Caco-2 (cell line): ENCODE results near the gene SPECC1. TPM values are rescaled to one million over a fixed set of nuclear protein-coding genes. Genes with fewer than 3 reads are reported as not detected.

Experiments used
- BruUV-seq: library from RNA; stranded (reverse); fragments of 400-500 nt; replicated peaks from 2 replicates; lab custom pipeline; 2021; lab: Mats Ljungman, UMichigan
- CTCF ChIA-PET: fragments of 300-600 bp; sonication (Branson Sonifier 250); formaldehyde crosslinking; loops from one replicate; lab custom pipeline; 2022; ENCODE audit warnings: antibody characterized with exemption; lab: Charles Lee
- POLR2A ChIA-PET: fragments of 300-600 bp; sonication (Branson Sonifier 250); formaldehyde crosslinking; loops from one replicate; lab custom pipeline; 2022; ENCODE audit warnings: antibody characterized with exemption; lab: Charles Lee
- DNase-seq, 2 experiments: peaks; one replicate each; pipeline versions ENCODE4 v3.0.0 to v3.0.0-alpha.2; 2020 to 2022
- H3K27me3 ChIP-seq: replicated peaks from 2 replicates; pipeline ENCODE4 v1.6.0; 2011; ENCODE audit warnings: low read length; ENCODE audit not compliant: control insufficient read depth, insufficient read depth
- H3K36me3 ChIP-seq: 2 replicates; pipeline ENCODE4 v1.5.1; 2011; ENCODE audit warnings: low read length; ENCODE audit not compliant: control insufficient read depth, insufficient read depth
- H3K4me1 ChIP-seq: fragments of 250-450 bp; sonication (Bioruptor Pico); 2 replicates; pipeline ENCODE4 v1.5.1; 2020; ENCODE audit warnings: mild to moderate bottlenecking
- H3K4me3 ChIP-seq: 2 replicates; pipeline ENCODE4 v1.5.1; 2011; ENCODE audit warnings: low read depth, mild to moderate bottlenecking, control low read depth, low read length
- H3K9me3 ChIP-seq: fragments of 250-450 bp; sonication (Bioruptor Pico); 2 replicates; pipeline ENCODE4 v1.5.1; 2020; ENCODE audit warnings: mild to moderate bottlenecking, moderate library complexity
- H3K27ac Mint-ChIP-seq: one replicate; pipeline ENCODE4 v1.8.0; 2022; ENCODE audit warnings: mixed read lengths; ENCODE audit not compliant: unreplicated experiment
- H3K27me3 Mint-ChIP-seq: one replicate; pipeline ENCODE4 v1.8.0; 2022; ENCODE audit warnings: mixed read lengths; ENCODE audit not compliant: insufficient read depth, unreplicated experiment
- H3K36me3 Mint-ChIP-seq: one replicate; pipeline ENCODE4 v1.8.0; 2022; ENCODE audit warnings: mild to moderate bottlenecking, mixed read lengths; ENCODE audit not compliant: insufficient read depth, unreplicated experiment
- H3K4me1 Mint-ChIP-seq: one replicate; pipeline ENCODE4 v1.8.0; 2022; ENCODE audit warnings: low read depth, mixed read lengths; ENCODE audit not compliant: unreplicated experiment
- H3K4me3 Mint-ChIP-seq: one replicate; pipeline ENCODE4 v1.8.0; 2022; ENCODE audit warnings: mild to moderate bottlenecking, moderate library complexity, mixed read lengths; ENCODE audit not compliant: unreplicated experiment
- H3K9me3 Mint-ChIP-seq: one replicate; pipeline ENCODE4 v1.8.0; 2022; ENCODE audit warnings: mixed read lengths; ENCODE audit not compliant: unreplicated experiment
- intact Hi-C: fragments of 100-400 bp; cut with micrococcal nuclease; formaldehyde crosslinking; loops from one replicate; pipeline ENCODE4 v1.10.0; 2022; ENCODE audit not compliant: unreplicated experiment
- total RNA-seq: library from RNA; stranded (reverse); gene quantifications from 2 replicates; pipeline ENCODE4 v1.2.3, GENCODE V29; 2022
- TF ChIP-seq, protein P1 (sequence below), 2 experiments: fragments of 200-600 bp in 1 of 2; IDR thresholded peaks; 1 replicate in 1 of 2; 2 replicates in 1 of 2; pipeline versions ENCODE4 v1.5.1 to v1.8.0; 2011 to 2022; ENCODE audit warnings: antibody characterized with exemption in 1 of 2, control low read depth in 1 of 2, inconsistent platforms in 1 of 2, low read depth in 1 of 2, low read length in 1 of 2, mild to moderate bottlenecking in 1 of 2, moderate library complexity in 1 of 2; ENCODE audit not compliant: insufficient read depth in 1 of 2, severe bottlenecking in 1 of 2, unreplicated experiment in 1 of 2

The SPECC1 gene
- total RNA-seq, 1 experiment from 2014 or later = 123 TPM

DNA sequence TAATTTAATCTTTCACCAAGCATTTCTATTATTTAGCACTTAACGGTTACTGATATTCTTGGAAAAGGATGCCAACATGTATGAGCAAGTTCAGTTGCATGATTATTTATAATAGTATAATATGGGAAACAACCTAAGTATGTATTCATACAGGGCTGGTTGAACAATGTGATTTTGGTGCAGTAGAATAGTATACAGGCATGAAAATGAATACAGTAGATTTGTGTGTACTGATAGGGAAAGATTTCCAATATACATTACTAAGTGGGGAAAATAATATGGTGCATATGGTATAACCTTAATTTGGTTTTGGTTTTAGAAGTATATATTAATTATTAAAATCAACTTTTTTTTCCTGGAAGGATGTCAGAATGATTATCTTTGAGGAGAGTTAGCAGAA, 109.1 kb downstream of the SPECC1 start:
- no TSS peak for BruUV-seq
- intact Hi-C loops = no loop called here
- Histone ChIP-seq H3K9me3 (no peaks in the 10 kb centered on the region), H3K4me3 (no peak overlapping the region), H3K36me3 (no peaks in the 10 kb centered on the region), H3K4me1 (no peaks in the 10 kb centered on the region), H3K27me3 (no peaks in the 10 kb centered on the region)
- Mint-ChIP-seq H3K27me3 (peaks cover 5% of the 10 kb centered on the region), H3K27ac (no peak overlapping the region), H3K4me3 (no peak overlapping the region), H3K9me3 (no peaks in the 10 kb centered on the region), H3K4me1 (peaks cover 10% of the 10 kb centered on the region), H3K36me3 (no peaks in the 10 kb centered on the region)
- TF ChIP-seq, protein P1, sequence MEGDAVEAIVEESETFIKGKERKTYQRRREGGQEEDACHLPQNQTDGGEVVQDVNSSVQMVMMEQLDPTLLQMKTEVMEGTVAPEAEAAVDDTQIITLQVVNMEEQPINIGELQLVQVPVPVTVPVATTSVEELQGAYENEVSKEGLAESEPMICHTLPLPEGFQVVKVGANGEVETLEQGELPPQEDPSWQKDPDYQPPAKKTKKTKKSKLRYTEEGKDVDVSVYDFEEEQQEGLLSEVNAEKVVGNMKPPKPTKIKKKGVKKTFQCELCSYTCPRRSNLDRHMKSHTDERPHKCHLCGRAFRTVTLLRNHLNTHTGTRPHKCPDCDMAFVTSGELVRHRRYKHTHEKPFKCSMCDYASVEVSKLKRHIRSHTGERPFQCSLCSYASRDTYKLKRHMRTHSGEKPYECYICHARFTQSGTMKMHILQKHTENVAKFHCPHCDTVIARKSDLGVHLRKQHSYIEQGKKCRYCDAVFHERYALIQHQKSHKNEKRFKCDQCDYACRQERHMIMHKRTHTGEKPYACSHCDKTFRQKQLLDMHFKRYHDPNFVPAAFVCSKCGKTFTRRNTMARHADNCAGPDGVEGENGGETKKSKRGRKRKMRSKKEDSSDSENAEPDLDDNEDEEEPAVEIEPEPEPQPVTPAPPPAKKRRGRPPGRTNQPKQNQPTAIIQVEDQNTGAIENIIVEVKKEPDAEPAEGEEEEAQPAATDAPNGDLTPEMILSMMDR (IDR thresholded peaks at IDR 0.05; ENCODE audit: insufficient read depth in 1 of 2, low read depth in 1 of 2, low read length in 1 of 2, severe bottlenecking in 1 of 2, unreplicated experiment in 1 of 2) = no peak
- CTCF ChIA-PET = no interaction called here
- POLR2A ChIA-PET = no interaction called here
- DNase-seq = no peak

DNA sequence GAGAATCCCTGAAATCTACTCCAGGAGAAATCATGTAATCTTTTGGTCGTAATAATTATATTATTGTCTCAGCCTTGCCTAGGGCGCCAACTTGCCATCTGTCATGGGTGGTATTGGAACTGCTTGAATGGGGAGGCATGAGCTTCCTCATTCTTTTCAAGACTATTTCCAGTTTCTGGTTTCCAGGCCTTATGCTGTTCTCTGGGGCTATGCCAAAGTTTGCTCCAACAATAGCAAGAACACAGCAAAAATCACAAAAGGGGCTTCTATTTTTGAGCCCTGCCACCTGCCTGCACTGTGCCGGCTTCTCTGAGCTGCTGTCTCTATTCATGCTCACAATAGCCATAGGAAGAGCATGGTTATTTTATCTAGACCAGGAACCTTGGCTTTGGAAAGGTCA, 111.7 kb downstream of the SPECC1 start:
- no peak overlapping the region for H3K4me3 Mint-ChIP-seq
- no peaks in the 10 kb centered on the region for H3K9me3 ChIP-seq
- no peaks in the 10 kb centered on the region for H3K27me3 ChIP-seq
- intact Hi-C loops = loop anchor here (1.0 to 2.0 kb wide), 3 partner anchors 34 to 139 kb away; no protein-coding TSS in a partner anchor
- no peak for DNase-seq
- TF ChIP-seq, protein P1 (IDR thresholded peaks at IDR 0.05; ENCODE audit: insufficient read depth in 1 of 2, low read depth in 1 of 2, low read length in 1 of 2, severe bottlenecking in 1 of 2, unreplicated experiment in 1 of 2) = no peak
- no peaks in the 10 kb centered on the region for H3K4me1 ChIP-seq
- H3K4me3 ChIP-seq = no peak overlapping the region
- no peaks in the 10 kb centered on the region for H3K36me3 Mint-ChIP-seq
- POLR2A ChIA-PET = no interaction called here
- CTCF ChIA-PET = interaction anchor here (0.6 kb wide), 1 partner anchor 320 kb away, joined by 3 read pairs; no protein-coding TSS in a partner anchor
- no peak overlapping the region for H3K27ac Mint-ChIP-seq
- H3K36me3 ChIP-seq = no peaks in the 10 kb centered on the region
- peaks cover 10% of the 10 kb centered on the region for H3K4me1 Mint-ChIP-seq
- peaks cover 6% of the 10 kb centered on the region for H3K27me3 Mint-ChIP-seq
- no TSS peak for BruUV-seq
- H3K9me3 Mint-ChIP-seq = no peaks in the 10 kb centered on the region

DNA sequence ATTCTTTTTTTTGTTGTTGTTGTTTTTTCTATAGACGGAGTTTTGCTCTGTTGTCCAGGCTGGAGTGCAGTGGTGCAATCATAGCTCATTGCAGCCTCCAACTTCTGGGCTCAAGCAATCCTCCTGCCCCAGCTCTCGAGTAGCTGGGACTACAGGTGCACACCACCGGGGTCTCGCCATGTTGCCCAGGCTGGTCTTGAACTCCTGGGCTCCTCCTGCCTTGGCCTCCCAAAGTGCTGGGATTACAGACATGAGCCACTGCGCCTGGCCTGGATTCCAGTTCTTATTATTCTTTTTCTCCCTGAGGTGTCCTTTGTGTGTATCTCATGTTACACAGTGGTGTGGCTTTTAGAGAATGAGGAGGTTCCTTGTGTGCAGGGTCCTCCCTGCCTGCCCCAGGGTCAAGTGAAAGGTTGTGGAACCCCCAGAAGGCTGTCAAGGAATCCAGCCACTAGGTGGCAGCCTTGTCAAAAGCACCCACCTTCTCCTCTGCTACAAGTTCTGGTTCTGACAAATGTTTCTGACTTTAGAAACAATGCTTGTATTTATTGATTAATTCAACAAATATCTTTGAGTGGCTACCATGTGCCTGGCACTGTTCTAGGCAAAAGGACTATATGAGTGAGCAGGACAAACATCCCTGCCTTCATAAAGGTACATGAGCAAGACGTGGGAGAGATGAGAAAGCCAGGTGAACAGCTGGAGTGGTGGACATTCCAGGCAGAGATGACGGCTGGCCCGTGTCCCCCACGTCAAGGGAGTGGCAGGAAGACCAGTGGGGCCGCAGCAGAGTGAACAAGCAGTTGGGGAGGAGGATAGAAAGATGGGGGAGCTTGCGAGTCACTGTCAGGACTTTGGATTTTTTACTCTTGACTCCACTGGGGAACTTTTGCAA, 112.4 kb downstream of the SPECC1 start:
- TF ChIP-seq, protein P1 (IDR thresholded peaks at IDR 0.05; ENCODE audit: insufficient read depth in 1 of 2, low read depth in 1 of 2, low read length in 1 of 2, severe bottlenecking in 1 of 2, unreplicated experiment in 1 of 2) = peak; percentile 91 to 97
- H3K27ac Mint-ChIP-seq = peak overlapping the region; percentile 5
- BruUV-seq = no TSS peak
- H3K27me3 ChIP-seq = no peaks in the 10 kb centered on the region
- peaks cover 10% of the 10 kb centered on the region for H3K4me1 Mint-ChIP-seq
- ChIA-PET POLR2A (no interaction called here), CTCF (interaction anchor here (0.7 to 1.4 kb wide), 4 partner anchors 69 to 129 kb away, joined by 3 to 8 read pairs (median 3); no protein-coding TSS in a partner anchor)
- H3K4me3 ChIP-seq = no peak overlapping the region
- H3K9me3 Mint-ChIP-seq = no peaks in the 10 kb centered on the region
- no peaks in the 10 kb centered on the region for H3K4me1 ChIP-seq
- H3K27me3 Mint-ChIP-seq = peaks cover 6% of the 10 kb centered on the region
- H3K36me3 Mint-ChIP-seq = no peaks in the 10 kb centered on the region
- H3K9me3 ChIP-seq = no peaks in the 10 kb centered on the region
- intact Hi-C loops = loop anchor here (1.0 to 2.0 kb wide), 3 partner anchors 33 to 139 kb away; no protein-coding TSS in a partner anchor
- peak; percentile 65 to 76 for DNase-seq
- no peak overlapping the region for H3K4me3 Mint-ChIP-seq
- no peaks in the 10 kb centered on the region for H3K36me3 ChIP-seq
